HepG2 (cell line): ENCODE data around the gene PIEZO2. TPM values are rescaled to one million over a fixed set of nuclear protein-coding genes. Genes with fewer than 3 reads are reported as not detected.

Source experiments
- BORCS8-MEF2B ChIP-seq: sonication (generic); formaldehyde crosslinking; IDR thresholded peaks from 2 replicates; pipeline ENCODE4 v1.8.0; 2022; ENCODE audit warnings: mild to moderate bottlenecking, missing genetic modification reagents
- EEA1 ChIP-seq: sonication (generic); formaldehyde crosslinking; IDR thresholded peaks from 2 replicates; pipeline ENCODE4 v1.5.1; 2020; ENCODE audit warnings: mild to moderate bottlenecking, missing genetic modification reagents, borderline replicate concordance
- EP300 ChIP-seq, 3 experiments: sonication (generic) in 1 of 3; formaldehyde crosslinking in 1 of 3; IDR thresholded peaks; 2 replicates each; pipeline versions ENCODE4 v1.5.1 to v1.6.1; 2011 to 2020; ENCODE audit warnings: low read depth in 2 of 3, low read length in 2 of 3, borderline replicate concordance in 1 of 3, improper control_type of control experiment in 1 of 3, mild to moderate bottlenecking in 1 of 3, missing genetic modification reagents in 1 of 3, moderate library complexity in 1 of 3
- ETV6 ChIP-seq: sonication (generic); formaldehyde crosslinking; conservative IDR thresholded peaks from 2 replicates; pipeline ENCODE4 v1.4.0; 2020; ENCODE audit warnings: missing genetic modification reagents
- GZF1 ChIP-seq: sonication (generic); formaldehyde crosslinking; IDR thresholded peaks from 2 replicates; pipeline ENCODE4 v1.5.1; 2020; ENCODE audit warnings: mild to moderate bottlenecking, missing genetic modification reagents
- ISX ChIP-seq: sonication (generic); formaldehyde crosslinking; conservative IDR thresholded peaks from 2 replicates; pipeline ENCODE4 v1.5.0; 2020; ENCODE audit warnings: missing genetic modification reagents
- MTF1 ChIP-seq: sonication (generic); formaldehyde crosslinking; IDR thresholded peaks from 2 replicates; pipeline ENCODE4 v1.5.0; 2020; ENCODE audit warnings: missing genetic modification reagents
- MXD4 ChIP-seq: IDR thresholded peaks from 2 replicates; pipeline ENCODE4 v1.6.1; 2016; ENCODE audit warnings: mild to moderate bottlenecking, missing biosample characterization, missing genetic modification reagents
- PAXIP1 ChIP-seq: sonication (generic); formaldehyde crosslinking; conservative IDR thresholded peaks from 2 replicates; pipeline ENCODE4 v1.4.0; 2020; ENCODE audit warnings: mild to moderate bottlenecking, missing genetic modification reagents, moderate library complexity
- RAD21 ChIP-seq: fragments of 450-650 bp; formaldehyde crosslinking; IDR thresholded peaks from 2 replicates; pipeline ENCODE4 v1.5.0; 2020; ENCODE audit warnings: mild to moderate bottlenecking
- REXO4 ChIP-seq: sonication (generic); formaldehyde crosslinking; IDR thresholded peaks from 2 replicates; pipeline ENCODE4 v1.8.0; 2022; ENCODE audit warnings: missing genetic modification reagents, mild to moderate bottlenecking, borderline replicate concordance
- SETDB1 ChIP-seq: sonication (generic); formaldehyde crosslinking; IDR thresholded peaks from 2 replicates; pipeline ENCODE4 v1.5.1; 2020; ENCODE audit warnings: missing genetic modification reagents, mild to moderate bottlenecking, borderline replicate concordance
- SOX6 ChIP-seq, 2 experiments: fragments of 450-650 bp in 1 of 2; sonication (generic) in 1 of 2; formaldehyde crosslinking in 1 of 2; IDR thresholded peaks; 2 replicates each; pipeline versions ENCODE4 v1.4.0 to v1.6.1; 2017 to 2020; ENCODE audit warnings: antibody characterized with exemption in 1 of 2, mild to moderate bottlenecking in 1 of 2, missing genetic modification reagents in 1 of 2
- STAT5B ChIP-seq: sonication (generic); formaldehyde crosslinking; IDR thresholded peaks from 2 replicates; pipeline ENCODE4 v1.4.0; 2020; ENCODE audit warnings: missing genetic modification reagents
- TCF7L2 ChIP-seq: IDR thresholded peaks from 2 replicates; pipeline ENCODE4 v1.6.1; 2011; ENCODE audit warnings: mild to moderate bottlenecking, low read depth, low read length, moderate library complexity
- ZBTB3 ChIP-seq: sonication (generic); formaldehyde crosslinking; IDR thresholded peaks from 2 replicates; pipeline ENCODE4 v1.4.0; 2020; ENCODE audit warnings: low read depth, mild to moderate bottlenecking, moderate library complexity, missing genetic modification reagents, borderline replicate concordance
- ZFP36L2 ChIP-seq: sonication (generic); formaldehyde crosslinking; IDR thresholded peaks from 2 replicates; pipeline ENCODE4 v1.4.0; 2020; ENCODE audit warnings: missing genetic modification reagents
- ZNF614 ChIP-seq: IDR thresholded peaks from 2 replicates; pipeline ENCODE4 v1.6.1; 2018; ENCODE audit warnings: missing biosample characterization, missing genetic modification reagents, inconsistent platforms, borderline replicate concordance
- ZNF619 ChIP-seq: sonication (generic); formaldehyde crosslinking; IDR thresholded peaks from 2 replicates; pipeline ENCODE4 v1.4.0; 2020; ENCODE audit warnings: mild to moderate bottlenecking, missing genetic modification reagents
- ZNF703 ChIP-seq: sonication (generic); formaldehyde crosslinking; IDR thresholded peaks from 2 replicates; pipeline ENCODE4 v1.5.1; 2020; ENCODE audit warnings: missing genetic modification reagents, mild to moderate bottlenecking, moderate library complexity, borderline replicate concordance
- ZNF746 ChIP-seq: sonication (generic); formaldehyde crosslinking; IDR thresholded peaks from 2 replicates; pipeline ENCODE4 v1.8.0; 2022; ENCODE audit warnings: mild to moderate bottlenecking, missing genetic modification reagents
- polyA plus RNA-seq, 8 experiments: library from polyadenylated mRNA; depleted of rRNA in 3 of 8; stranded (reverse) in 7 of 8; unstranded in 1 of 8; fragments of >200 nt; fragmentation: Illumina TruSeq in 4 of 8; extraction: Trizol in 4 of 8; gene quantifications; 2 replicates each; pipeline versions ENCODE4 v1.2.1 to v1.2.3, GENCODE V29; 2011 to 2016; ENCODE audit warnings: low read depth in 4 of 8, missing spikeins in 1 of 8, mixed read lengths in 1 of 8; ENCODE audit not compliant: insufficient read depth in 1 of 8
- total RNA-seq, 5 experiments: library from RNA; depleted of rRNA; stranded (reverse); fragments of >200 nt; fragmentation: Illumina TruSeq; extraction: Trizol; gene quantifications; 2 replicates each; pipeline ENCODE4 v1.2.3, GENCODE V29; 2016; ENCODE audit warnings: low read depth in 1 of 5
- TF ChIP-seq, protein P1 (sequence below): sonication (generic); formaldehyde crosslinking; IDR thresholded peaks from 2 replicates; pipeline ENCODE4 v1.5.0; 2020; ENCODE audit warnings: missing genetic modification reagents
- TF ChIP-seq, protein P2 (sequence below): sonication (generic); formaldehyde crosslinking; IDR thresholded peaks from 2 replicates; pipeline ENCODE4 v1.4.0; 2020; ENCODE audit warnings: mild to moderate bottlenecking, missing genetic modification reagents

PIEZO2 gene
- total and polyA plus RNA-seq, 2 of the 13 experiments (the other 11 are each of a cell fraction or from before 2014, with no cell fraction given), result 15.2 to 27.2 TPM

GRCh38 chr18:11149441-11150270 lies at the start of gene PIEZO2 (continued):
- 0 out of 2 replicates have a peak, but pooled peaks have one; percentile 37 for TF ChIP-seq MXD4 (CRISPR knock-in tag)
- TF ChIP-seq, protein P1, sequence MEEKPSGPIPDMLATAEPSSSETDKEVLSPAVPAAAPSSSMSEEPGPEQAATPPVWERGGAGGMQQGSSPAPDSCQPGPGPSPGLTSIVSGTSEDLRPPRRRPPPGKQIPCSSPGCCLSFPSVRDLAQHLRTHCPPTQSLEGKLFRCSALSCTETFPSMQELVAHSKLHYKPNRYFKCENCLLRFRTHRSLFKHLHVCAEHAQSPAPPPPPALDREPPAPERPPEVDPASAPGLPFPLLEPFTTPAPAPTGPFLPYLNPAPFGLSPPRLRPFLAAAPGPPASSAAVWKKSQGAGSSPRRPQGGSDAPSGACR (CRISPR knock-in tag), result no peak
- TF ChIP-seq EP300 (IDR thresholded peaks at IDR 0.05; ENCODE audit: low read depth in 2 of 2, low read length in 2 of 2), result no peak
- no peak for TF ChIP-seq EP300 (CRISPR knock-in tag; IDR thresholded peaks at IDR 0.05; ENCODE audit: borderline replicate concordance)
- TF ChIP-seq ZNF703 (CRISPR knock-in tag), result 0 out of 2 replicates have a peak, but pooled peaks have one; percentile 25
- TF ChIP-seq ZNF619 (CRISPR knock-in tag), result no peak
- peak; percentile 46; the same call in 1 of the 2 replicates for TF ChIP-seq BORCS8-MEF2B (CRISPR knock-in tag)
- TF ChIP-seq ZNF746 (CRISPR knock-in tag), result no peak
- TF ChIP-seq STAT5B (CRISPR knock-in tag), result no peak
- TF ChIP-seq ZFP36L2, result no peak
- TF ChIP-seq SETDB1 (CRISPR knock-in tag), result no peak
- TF ChIP-seq ISX, result peak; percentile 92; the same call in 1 of the 2 replicates
- 0 out of 2 replicates have a peak, but pooled peaks have one; percentile 12 for TF ChIP-seq PAXIP1 (CRISPR knock-in tag)
- no peak for TF ChIP-seq GZF1 (CRISPR knock-in tag)
- TF ChIP-seq, protein P2, sequence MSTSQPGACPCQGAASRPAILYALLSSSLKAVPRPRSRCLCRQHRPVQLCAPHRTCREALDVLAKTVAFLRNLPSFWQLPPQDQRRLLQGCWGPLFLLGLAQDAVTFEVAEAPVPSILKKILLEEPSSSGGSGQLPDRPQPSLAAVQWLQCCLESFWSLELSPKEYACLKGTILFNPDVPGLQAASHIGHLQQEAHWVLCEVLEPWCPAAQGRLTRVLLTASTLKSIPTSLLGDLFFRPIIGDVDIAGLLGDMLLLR (CRISPR knock-in tag), result 0 out of 2 replicates have a peak, but pooled peaks have one; percentile 11
- TF ChIP-seq ETV6, result peak; percentile 76
- TF ChIP-seq TCF7L2, result no peak
- TF ChIP-seq RAD21 (CRISPR knock-in tag), result no peak
- no peak for TF ChIP-seq SOX6 (IDR thresholded peaks at IDR 0.05)
- no peak for TF ChIP-seq SOX6 (CRISPR knock-in tag; IDR thresholded peaks at IDR 0.05)
- peak; percentile 58; the same call in 1 of the 2 replicates for TF ChIP-seq ZNF614 (CRISPR knock-in tag)
- no peak for TF ChIP-seq REXO4 (CRISPR knock-in tag)
- no peak for TF ChIP-seq EEA1
- peak; percentile 66; the same call in 1 of the 2 replicates for TF ChIP-seq MTF1
- no peak for TF ChIP-seq ZBTB3 (CRISPR knock-in tag)
